Activated CD8-positive, alpha-beta memory T cell treated with anti-CD3 and anti-CD28 coated beads, Interleukin-2, amount 50 U/mL, for 1 hour (primary cell): ENCODE data around the gene MEGF6.

Source experiments
- DNase-seq: peaks from one replicate; pipeline ENCODE4 v3.0.0-alpha.2; 2020; ENCODE audit errors: extremely low read depth

Gene MEGF6

DNA sequence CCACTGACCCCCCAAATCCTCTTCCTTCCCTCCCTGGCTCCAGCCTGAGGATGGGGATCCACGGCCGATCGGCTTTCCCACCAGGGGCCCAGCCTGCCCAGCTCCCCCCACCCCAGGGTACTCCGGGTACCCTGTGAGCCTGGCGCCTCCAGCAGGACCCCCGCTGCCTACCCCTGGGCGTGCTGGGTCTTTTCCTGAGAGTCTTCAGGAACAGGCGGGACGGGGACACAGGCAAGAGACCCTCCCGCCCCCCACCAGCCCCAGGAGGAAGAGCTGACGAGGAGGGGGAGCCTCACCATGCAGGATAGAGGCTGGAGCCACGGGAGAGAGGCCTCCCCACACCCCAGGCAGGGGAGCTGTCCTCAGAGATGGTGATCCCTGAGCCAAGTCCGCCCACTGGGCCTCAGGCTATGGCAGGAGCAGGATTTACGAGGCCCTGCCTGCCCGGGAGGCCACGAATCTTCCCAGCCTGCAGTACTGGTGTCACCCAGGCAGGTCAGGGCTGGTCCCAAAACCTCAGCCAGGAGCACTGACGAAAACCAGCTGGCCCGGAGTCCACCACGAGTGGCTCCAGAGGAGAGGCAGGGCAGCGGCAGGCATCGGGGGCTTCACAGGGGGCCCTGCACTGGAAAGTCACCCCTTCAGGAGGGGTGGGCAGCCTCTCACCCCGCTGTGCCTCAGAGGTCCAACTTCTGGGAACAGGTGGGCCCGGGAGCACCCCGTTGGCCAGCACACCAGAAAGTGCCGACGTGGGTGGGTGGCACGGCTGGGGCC lies 58.0 kb downstream of the MEGF6 start:
- DNase-seq: no peak

DNA sequence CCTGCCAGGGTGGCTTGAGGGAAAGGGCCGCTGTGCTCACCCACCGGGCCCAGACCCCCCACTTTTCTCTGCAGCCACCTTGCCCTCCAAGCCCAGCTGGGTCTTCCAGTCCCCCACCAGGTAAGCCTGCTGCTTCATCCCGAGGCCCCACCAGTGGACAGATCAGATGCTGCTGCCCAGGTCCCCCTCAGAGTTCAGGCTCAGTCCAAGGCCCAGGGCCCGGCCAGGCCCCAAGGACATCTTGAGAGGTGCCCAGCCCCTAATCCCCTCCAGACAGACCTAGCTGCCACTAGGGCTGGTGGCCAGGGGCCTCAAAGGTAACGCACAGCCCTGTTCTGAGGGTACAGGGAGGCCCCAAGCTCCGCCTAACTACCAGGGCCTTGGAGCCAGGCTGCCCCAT lies 58.6 kb downstream of the MEGF6 start:
- no peak for DNase-seq

DNA sequence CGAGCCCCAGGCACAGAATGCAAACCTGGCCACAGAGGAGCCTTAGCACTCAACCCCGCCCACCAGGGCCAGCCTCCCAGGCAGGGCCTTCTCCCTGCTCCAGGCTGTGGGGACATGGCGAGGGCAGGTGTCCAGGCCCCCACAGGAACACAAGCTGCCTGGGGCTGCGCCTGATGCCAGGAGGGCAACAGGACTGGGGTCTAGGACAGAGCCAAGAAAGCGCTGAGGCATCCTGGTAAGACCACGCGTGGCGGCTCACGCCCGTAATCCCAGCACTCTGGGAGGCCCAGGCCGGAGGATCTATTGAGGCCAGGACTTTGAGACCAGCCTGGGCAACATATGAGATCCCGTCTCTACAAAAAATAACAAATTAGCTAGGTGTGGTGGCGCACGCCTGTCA lies 59.1 kb downstream of the MEGF6 start:
- DNase-seq: no peak

DNA sequence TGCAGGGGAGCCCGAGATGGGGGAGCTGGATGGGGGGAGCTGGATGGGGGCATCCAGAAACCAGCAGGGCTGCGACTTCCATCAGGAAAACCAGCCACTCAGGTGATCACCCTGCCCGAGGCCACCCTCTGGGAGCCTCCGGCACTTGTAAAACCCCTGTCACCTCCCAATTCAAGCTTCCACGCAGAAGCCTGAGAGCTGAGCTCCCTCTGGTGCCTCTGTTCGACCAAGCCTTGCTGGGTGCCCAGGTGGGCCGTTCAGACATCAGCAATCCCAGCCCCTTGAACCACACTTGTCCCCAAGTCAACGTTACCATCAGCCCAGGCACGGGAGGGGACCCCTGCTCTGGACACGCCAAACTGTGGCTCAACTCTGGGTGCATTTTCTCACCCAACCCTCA lies 59.6 kb downstream of the MEGF6 start:
- DNase-seq: no peak

DNA sequence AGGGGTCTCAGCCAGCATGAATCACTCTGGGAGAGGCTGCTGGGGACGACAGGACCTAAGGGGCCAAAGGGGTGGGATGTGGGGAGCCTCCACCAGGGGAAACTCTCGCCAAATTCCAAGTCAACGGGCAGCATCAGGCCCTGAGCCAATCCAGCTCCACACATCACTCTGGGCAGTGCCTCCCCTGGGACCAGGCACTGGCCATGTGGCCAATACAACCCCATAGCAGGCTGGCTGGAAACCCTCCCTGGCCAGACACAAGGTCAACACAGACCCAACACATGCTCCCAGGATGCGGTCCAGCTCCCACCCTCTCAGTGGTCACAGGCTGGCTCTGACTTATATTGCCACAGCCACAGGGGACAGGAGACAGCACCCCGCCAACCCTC lies 60.0 kb downstream of the MEGF6 start:
- no peak for DNase-seq

DNA sequence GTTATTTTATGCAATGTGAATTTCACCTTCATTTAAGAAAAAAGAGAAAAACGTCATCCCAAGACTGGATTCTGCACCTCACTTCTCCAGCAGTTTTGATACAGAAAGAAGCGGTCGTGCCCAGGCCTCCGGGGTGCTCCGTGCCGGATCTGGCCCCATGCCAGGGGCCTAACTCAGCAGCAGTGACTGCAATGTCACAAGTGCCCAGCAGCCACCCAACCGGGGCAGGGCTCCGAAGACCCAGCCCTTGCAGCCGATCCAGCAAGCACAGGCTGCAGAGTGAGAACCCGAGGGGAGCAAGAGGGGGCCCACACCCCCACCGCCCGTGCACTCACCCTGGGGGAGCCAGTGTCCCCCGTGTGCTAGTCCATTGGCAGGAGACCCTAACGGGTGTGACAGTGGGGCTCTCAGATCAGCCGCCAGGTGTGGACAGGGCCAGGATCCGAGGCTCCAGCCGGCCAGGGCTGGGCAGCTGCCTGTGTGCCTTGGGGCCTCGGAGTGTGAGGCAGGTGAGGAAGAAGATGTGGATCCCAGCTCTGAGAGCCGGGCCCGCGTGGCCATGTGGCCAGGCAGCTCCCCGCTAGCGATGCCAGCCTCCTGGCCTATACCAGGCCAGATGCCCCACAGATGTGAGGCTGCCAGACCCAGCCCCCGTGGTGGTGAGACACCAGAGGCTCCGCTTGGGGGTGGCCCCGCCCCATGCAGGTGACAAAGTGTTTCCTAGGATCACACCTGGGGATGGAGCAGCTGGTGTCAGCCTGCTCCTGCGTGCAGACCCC lies 60.6 kb downstream of the MEGF6 start:
- no peak for DNase-seq

DNA sequence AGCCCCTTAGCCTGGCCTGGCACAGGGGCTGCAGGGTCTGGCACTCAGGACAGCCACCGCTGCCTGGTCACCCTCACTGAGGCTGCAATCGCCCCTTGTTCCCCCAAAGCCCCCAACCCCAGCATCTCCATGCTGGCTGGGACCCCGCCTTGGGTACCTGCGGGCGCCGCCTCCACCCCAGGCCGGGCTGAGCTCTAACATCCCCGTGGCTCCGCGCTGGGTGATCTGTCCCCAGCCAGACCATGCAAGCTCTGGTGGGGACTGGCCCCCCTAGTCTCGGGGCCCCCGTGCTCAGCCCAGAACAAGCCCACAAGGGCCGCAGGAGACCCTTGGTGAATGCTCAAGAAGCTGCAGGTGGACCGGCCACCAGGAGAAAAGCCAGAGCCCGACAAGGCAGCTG lies 62.4 kb downstream of the MEGF6 start:
- DNase-seq: no peak

DNA sequence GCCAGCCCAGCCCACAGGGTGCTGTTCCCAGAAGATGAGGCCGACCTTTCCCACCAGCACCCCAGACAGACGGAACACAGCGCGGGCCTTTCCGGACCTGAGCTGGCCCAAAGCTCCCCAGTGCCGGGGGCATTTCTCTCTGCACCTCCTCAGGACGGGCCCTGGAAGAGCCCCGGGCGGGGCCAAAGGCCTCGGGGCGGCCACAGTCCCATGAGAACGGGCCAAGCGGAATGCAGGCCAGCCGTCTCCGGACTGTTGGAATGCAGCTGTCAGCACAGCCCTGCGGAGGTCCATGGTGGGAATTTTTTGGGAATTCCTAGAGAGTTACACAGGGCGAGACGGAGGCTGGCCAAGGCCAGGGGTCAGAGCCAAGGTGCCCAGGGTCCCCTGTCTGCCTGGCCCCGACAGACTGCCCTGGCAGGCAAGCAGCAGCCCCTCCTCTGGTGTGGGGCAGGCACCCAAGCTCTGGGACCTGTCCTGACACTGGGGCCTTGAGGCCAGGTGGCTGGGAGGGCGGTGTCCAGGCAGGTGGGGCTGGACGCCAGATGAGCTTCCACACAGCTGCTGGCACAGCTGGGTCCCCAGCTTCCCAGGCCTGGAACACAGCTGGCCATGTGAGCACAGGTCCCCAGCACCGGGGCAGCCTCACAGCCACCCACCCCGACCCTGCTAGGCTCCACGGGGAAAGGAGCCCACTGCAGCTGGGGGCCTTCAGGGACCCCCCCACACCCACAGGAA lies 63.0 kb downstream of the MEGF6 start:
- no peak for DNase-seq

DNA sequence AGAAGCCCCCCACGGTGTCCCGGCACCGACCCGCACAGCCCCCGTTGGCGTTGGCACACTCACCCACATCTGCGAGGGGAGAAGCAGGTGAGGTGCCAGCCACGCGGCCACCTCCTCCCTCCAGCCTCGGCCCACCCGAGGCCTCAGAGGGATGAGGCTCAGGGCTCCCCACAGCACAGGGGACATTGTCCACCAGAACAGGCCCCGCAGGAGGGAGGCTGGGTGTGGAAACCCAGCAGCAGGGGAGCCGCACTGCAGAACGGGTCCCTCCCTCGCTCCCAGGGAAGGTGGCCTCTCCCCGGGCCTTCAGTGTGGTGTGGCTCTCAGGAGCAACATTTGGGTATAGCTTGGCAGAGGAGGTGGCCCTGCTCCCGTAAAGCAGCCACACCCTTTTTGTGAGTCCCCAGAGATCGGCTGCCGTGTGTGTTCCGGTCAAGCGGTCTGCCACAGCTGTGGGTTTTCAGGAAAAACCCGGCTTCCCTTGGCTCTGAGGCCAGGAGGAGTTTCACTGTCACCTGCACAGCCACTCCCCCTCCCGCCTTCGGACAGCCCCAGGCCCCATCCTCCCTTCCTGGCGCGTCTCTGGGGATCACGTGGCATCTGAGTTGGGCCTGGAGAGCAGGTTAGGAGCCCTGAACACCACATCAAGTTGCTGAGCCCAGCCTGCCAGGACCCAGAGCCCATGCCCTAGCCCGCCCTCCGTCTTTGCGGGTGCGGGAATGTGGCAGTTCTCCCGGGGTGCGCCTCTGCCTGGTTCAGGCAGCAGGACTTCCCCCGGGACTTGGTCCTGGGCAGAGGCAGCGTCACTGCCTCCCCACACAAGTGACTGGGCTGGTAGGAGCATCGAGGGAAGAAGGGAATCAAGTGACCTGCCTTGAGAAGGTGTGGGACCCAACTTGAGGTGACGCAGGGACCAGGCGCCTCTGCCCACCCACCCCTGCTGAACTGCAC lies 64.0 kb downstream of the MEGF6 start:
- DNase-seq: no peak

DNA sequence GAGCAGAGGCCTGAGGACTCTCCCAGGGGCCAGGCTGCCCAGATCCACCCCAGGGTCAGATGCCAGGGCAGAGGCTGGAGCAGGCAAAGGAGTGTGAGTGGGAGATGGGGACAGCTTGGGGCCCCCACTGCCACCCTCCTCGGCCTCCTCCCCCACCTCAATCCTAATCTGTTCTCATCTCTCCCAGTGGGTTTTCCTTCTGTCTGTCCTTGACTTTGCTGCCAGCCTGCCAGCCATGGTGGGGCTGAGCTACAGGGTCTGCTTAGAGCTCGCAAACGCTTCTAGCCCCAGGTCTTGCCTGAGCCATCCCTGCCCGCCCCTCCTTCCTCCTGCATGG lies 65.3 kb downstream of the MEGF6 start:
- DNase-seq: no peak

DNA sequence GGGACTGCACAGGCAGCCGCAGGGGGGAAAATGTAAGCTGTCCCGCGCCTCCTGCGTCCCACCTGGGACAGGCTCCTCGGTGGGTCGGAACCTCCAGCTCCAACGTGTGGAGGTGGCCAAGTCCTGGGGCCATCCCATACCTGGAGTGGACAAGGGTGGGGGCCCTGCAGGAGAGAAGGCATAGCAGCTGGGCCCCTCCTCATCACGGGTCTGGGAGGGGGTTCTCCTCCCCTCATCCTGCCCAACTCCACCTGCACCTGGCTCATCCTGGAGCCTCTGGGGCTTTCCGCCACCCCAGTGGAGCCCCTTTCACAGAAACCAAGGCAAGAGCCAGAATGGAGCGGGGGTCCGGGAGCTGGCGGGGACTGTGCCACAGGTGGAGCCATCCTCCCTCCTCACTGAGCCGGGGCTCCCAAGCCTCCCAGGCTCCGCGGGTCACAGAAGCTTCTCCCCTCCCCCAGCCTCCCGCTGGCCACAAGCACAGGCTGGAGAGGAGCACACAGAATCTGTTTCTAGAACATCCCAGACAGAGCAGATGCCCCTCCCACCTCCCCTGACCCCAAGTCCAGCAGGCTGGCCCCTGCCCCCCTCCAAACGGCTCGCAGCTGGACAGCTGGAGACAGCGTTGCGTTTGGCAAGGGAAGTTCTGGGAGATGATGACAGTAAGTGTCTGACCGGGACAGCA lies 65.8 kb downstream of the MEGF6 start:
- DNase-seq: no peak

DNA sequence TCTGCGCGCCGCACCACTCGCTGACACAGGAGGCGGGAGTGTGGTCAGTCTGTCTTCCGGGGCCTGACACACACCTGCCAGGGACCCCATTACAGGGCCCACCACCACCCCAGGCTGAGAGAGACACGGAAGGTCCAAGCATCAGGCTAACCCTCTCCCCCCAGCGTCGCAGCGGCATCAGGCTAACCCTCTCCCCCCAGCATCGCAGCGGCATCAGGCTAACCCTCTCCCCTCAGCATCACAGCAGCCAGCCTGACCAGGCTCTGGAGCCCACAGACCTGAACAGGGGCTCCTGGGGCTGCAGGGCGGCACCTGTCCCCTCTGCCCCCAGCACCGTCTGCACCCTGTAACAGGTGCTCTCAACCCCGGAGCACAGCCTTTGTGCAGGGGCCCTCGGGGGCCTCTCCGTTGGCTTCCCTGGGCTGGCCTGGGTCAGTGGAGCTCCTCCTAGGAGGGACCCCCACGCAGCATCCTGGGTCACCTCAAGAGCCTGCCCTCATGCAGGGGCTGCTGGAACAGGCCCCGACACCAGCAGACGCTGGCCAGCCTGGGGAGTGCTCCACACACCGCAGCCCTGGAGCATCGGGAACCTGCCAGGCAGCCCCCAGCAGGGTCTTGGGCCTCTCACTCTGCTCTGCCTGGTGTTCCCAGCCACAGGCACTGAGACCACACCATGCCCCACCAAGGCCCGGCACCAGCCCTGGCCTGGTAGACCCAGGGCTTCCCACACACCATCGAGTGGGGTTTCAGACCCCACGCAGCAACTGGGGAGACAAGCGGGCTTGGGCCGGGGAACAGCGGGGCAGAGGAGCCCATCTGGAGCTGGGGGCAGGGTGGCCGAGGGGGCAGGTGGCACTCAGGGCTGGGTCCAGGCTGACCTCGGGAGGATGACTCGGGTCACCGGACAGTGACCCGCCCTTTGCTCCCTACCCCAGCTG lies 67.0 kb downstream of the MEGF6 start:
- DNase-seq: no peak

DNA sequence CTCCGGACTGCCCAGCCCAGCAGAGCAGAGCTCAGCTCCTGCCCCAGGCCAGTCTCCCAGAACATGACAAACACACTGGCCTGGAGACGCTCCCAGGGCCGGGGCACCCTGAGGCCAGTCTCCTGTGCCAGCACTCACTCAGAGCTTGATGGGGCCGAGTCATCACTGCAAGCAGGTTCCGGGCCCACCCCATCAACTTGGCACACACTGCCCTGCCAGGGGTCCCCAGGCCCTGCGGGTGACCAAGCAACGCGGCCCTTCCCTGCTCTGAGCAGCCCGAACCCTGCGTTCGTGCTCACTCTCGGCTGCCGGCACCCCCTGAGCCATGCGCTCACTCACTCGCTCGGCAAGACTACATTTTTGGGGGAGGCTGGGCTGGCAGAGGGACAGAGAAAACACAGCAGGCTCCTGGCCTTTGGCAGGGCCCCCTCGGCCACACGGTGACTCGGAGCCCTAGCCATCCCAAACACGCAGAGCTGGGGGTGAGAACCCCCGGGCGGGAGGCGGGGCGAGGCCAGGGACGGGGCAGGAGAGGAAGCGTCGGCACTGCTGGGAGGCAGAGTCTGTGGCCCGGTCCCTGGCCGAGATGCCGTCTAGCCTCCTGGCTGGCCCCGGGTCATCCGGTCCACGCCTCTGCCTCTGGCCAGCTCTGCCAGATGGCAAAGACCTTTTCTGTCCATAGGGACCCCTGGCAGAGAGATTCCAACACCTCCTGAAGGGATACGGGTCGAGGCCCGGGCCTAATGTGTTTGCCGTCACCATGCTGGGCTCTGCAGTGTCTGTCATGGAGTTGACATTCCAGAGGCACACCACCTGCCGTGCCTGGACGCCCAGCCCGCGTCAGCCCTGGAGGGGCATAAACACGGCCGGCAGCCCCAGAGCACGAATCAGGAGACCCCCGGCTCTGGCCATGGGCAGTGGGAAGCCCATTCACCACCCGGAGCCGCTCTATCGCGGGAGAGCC lies 68.0 kb downstream of the MEGF6 start:
- DNase-seq: no peak

DNA sequence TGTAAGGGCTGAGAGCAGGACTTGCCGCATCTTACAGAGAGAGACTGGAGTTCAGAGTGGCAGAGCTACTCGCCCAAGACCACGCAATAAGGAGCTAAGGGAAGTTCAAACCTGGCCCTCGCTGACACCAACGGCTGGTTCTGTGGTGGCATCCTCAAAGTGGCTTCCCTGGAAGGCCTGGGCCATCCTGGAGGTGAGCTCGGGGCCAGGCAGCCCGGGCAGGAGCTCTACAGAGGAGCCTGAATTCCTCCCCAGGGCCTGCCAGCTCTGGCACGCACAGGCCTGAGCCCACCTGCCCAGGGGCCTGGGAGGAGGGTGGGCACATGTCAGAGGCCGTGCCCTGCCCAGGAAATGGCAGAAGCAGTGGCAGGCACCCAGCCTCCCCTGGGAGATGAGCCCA lies 68.6 kb downstream of the MEGF6 start:
- no peak for DNase-seq

DNA sequence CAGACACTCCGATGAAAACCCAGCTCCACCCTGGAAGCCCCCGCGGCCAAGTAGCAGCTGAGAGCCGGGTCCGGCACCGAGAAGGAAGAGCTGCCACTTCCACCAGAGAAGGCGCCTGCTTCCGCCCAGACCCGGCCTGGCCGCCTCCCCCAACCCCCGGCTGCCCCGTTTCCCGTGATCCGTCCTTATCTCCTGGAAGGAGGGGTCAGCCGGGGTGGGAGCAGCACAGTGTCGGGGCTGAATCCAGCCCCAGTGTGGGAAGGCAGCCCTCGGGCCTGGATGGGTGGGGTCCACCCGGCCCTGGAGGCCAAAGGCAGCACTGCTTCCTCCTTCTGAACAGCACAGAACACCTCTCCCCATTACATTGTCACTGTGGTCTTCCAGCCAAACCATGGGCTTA lies 69.4 kb downstream of the MEGF6 start:
- no peak for DNase-seq

DNA sequence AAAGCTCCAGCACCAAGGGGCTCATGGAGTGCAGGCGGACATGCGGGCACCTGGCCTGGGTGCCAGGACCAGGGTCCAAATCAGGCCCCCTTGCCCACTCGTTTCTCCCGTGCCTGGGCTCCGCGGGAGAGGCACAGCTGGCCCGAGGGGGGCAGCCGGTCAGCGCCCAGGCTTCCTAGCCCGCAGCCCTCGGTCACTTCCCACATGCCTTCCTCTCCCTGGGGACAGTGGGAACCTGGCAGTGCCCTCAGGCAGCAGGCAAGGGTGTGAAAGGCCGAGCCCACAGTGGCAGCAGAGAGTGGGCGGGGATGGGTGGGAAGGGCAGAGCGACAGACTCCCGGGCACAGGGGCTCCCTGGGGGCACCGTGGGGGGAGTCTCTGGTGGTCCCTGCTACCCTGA lies 69.8 kb downstream of the MEGF6 start:
- DNase-seq: no peak

DNA sequence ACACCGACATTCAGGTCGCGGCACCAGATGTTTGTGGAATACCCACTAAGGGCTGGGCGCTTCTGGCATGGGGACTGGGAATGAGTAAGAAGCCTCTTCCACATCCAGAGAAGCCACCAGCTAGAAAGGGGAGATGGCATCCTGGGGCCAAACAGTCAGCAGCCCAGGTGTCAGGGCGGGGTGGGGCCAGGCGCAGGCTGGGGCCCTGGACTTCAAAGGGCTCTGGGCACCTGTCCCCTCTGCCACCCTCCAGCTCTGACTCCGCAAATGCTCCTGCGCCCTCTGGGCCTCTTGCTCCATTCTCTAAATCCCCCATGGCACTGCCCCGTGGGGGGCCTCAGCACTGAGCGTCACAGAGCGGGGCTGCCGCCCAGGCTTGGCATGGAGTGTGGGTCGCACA lies 70.4 kb downstream of the MEGF6 start:
- no peak for DNase-seq

DNA sequence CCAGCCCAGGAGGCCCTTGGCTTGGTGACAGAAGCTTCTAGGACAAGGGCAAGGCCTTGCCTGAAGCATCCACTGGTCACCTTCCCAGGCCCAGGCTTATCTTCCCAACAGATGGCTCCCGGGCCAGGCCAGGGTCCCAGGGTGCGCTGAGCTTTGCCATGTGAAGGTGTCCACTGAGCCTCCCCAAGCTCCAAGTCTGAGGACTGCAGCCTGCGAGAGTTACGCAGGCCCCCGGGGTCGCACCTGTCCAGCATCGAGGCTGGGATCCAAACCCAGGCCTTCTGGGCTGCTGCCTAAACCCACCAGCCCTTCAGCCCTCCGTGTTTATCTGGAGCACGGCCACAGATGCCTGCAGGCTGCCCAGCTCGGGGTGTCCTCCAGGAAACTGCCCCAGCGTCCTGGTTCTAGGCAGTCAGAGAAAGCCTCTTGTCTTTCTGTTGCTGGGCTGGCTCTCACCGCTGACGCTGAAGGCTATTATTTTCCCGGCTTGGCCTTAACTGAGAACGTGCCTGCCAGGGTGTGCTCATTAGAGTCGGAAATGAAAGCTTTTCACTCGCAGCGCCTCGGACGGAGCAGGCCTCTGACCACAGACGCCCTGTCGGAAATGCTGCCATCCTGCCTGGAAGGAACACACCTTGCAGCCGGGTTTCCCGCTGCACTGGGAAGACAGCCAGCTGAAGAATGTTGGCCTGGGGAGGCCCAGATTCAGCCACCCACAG lies 71.4 kb downstream of the MEGF6 start:
- DNase-seq: no peak
